ENCODE data around the gene OGFOD1. TPM values are rescaled to one million over a fixed set of nuclear protein-coding genes. Genes with fewer than 3 reads are reported as not detected.

OGFOD1 gene
- total and polyA plus RNA-seq, 9 of the 15 experiments (the other 6 are each of a cell fraction or from before 2014, with no cell fraction given), result 60.4 to 134 (median 85.8) TPM

DNA sequence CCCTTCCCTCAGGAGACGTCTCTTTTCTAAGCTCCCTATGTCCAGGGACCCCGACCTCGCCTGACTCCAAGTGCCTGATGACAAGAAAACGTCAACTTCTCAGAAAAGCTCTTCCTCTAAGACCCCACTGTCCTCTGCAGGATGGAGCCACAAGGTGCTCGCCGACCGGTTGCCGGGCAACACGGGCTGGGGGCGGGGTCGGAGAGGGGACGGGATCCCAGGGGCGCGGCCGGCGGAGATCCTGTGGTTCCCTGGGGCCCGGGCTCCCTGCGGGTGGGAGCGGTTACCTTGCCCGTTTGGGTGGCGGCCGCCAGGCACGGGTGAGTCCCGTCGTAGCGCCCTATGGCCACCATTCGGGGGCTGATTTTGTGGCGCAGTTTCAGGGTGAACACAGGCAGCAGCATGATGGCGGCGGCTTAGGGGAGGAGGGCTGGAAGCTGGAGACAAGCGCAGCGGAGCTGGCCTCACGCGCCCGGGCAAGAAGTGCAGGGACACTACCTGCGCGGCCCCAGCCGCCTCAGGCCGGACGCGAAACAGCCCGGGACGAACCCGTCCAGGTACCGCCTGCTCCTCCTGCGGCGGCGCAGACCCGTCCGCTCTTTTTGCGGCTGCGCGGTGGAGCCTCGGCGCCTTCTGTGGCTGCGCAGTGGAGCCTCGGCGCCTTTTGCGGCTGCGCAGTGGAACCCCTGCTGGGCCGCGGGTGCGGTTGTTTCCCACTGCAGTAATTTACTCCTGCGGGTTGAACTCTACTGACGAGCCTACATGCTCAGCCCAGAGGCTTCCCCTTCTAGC, 68.3 kb downstream of the OGFOD1 start, which contains the start of gene BBS2 (continued):
- TF ChIP-seq, protein P1, sequence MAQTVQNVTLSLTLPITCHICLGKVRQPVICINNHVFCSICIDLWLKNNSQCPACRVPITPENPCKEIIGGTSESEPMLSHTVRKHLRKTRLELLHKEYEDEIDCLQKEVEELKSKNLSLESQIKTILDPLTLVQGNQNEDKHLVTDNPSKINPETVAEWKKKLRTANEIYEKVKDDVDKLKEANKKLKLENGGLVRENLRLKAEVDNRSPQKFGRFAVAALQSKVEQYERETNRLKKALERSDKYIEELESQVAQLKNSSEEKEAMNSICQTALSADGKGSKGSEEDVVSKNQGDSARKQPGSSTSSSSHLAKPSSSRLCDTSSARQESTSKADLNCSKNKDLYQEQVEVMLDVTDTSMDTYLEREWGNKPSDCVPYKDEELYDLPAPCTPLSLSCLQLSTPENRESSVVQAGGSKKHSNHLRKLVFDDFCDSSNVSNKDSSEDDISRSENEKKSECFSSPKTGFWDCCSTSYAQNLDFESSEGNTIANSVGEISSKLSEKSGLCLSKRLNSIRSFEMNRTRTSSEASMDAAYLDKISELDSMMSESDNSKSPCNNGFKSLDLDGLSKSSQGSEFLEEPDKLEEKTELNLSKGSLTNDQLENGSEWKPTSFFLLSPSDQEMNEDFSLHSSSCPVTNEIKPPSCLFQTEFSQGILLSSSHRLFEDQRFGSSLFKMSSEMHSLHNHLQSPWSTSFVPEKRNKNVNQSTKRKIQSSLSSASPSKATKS (CRISPR knock-in tag; IDR thresholded peaks at IDR 0.05), result no peak
- no peak for TF ChIP-seq RCOR1 (IDR thresholded peaks at IDR 0.05; ENCODE audit: borderline replicate concordance in 1 of 2, low read depth in 2 of 2, low read length in 2 of 2)
- TF ChIP-seq ZBTB11 (CRISPR knock-in tag; IDR thresholded peaks at IDR 0.05), result peak in 1 of 3 experiments; percentile 46; a peak in 2 of 6 replicates
- no peak for TF ChIP-seq SAFB (IDR thresholded peaks at IDR 0.05; ENCODE audit: borderline replicate concordance, low read depth, low read length)
- no peak for TF ChIP-seq HMBOX1 (IDR thresholded peaks at IDR 0.05)
- no peak for TF ChIP-seq KAT8 (IDR thresholded peaks at IDR 0.05; ENCODE audit: low read depth)
- TF ChIP-seq RFX1 (IDR thresholded peaks at IDR 0.05), result peak; percentile 92
- TF ChIP-seq E2F6 (IDR thresholded peaks at IDR 0.05; ENCODE audit: borderline replicate concordance in 1 of 2, extremely low read depth in 1 of 2, insufficient read depth in 1 of 2, insufficient read length in 1 of 2, low read depth in 1 of 2, low read length in 1 of 2, poor library complexity in 1 of 2, severe bottlenecking in 1 of 2), result peak in 1 of 2 experiments; percentile 56
- no peak for TF ChIP-seq SNIP1 (IDR thresholded peaks at IDR 0.05; ENCODE audit: low read depth)
- TF ChIP-seq DMBX1 (CRISPR knock-in tag; IDR thresholded peaks at IDR 0.05; ENCODE audit: borderline replicate concordance), result no peak
- TF ChIP-seq ZC3H8 (IDR thresholded peaks at IDR 0.05), result no peak
- no peak for TF ChIP-seq ATF2 (CRISPR knock-in tag; IDR thresholded peaks at IDR 0.05)
- no peak for TF ChIP-seq ZNF785 (CRISPR knock-in tag; IDR thresholded peaks at IDR 0.05)
- no peak for TF ChIP-seq ZSCAN32 (CRISPR knock-in tag; IDR thresholded peaks at IDR 0.05)
- TF ChIP-seq HLTF (IDR thresholded peaks at IDR 0.05), result no peak
